Fibroblast of lung (primary cell): Measurements from ENCODE around the gene ZNF354C. TPM values are rescaled to one million over a fixed set of nuclear protein-coding genes. Genes with fewer than 3 reads are reported as not detected.

Experiments used
- DNase-seq, 2 donors: peaks; one replicate each; pipeline versions ENCODE4 v3.0.0 to v3.0.0-alpha.2; 2010; ENCODE audit warnings: low read depth in 2 of 2
- H2AFZ ChIP-seq: 2 replicates; pipeline ENCODE4 v1.5.1; 2012; ENCODE audit warnings: low read length, control low read depth, inconsistent platforms
- H3K27ac ChIP-seq: 2 replicates; pipeline ENCODE4 v1.5.1; 2011; ENCODE audit warnings: low read length, control low read depth; ENCODE audit not compliant: insufficient read depth
- H3K27me3 ChIP-seq: 2 replicates; pipeline ENCODE4 v1.5.1; 2011; ENCODE audit warnings: mild to moderate bottlenecking, low read length; ENCODE audit not compliant: control insufficient read depth, insufficient read depth
- H3K36me3 ChIP-seq: 2 replicates; pipeline ENCODE4 v1.5.1; 2011; ENCODE audit warnings: low read length; ENCODE audit not compliant: control insufficient read depth, insufficient read depth
- H3K4me1 ChIP-seq: 2 replicates; pipeline ENCODE4 v1.5.1; 2011; ENCODE audit warnings: low read length; ENCODE audit not compliant: control insufficient read depth, insufficient read depth; ENCODE audit errors: extremely low read depth
- H3K4me2 ChIP-seq: 2 replicates; pipeline ENCODE4 v1.5.1; 2011; ENCODE audit warnings: low read length, control low read depth; ENCODE audit not compliant: insufficient read depth; ENCODE audit errors: extremely low read depth
- H3K4me3 ChIP-seq, 4 experiments: fragments of 200-600 bp in 1 of 4; sonication (generic) in 1 of 4; replicated peaks in 1 of 4; 2 replicates each; pipeline ENCODE4 v1.5.1; 2011 to 2016; ENCODE audit warnings: low read length in 4 of 4, low read depth in 3 of 4, mild to moderate bottlenecking in 3 of 4, control low read depth in 2 of 4, inconsistent platforms in 1 of 4, mixed read lengths in 1 of 4; ENCODE audit not compliant: insufficient read depth in 1 of 4; ENCODE audit errors: control extremely low read depth in 1 of 4
- H3K79me2 ChIP-seq: 2 replicates; pipeline ENCODE4 v1.5.1; 2012; ENCODE audit warnings: mild to moderate bottlenecking, low read length, inconsistent platforms; ENCODE audit not compliant: control insufficient read depth, insufficient read depth
- H3K9ac ChIP-seq: 2 replicates; pipeline ENCODE4 v1.5.1; 2011; ENCODE audit warnings: mild to moderate bottlenecking, low read length, control low read depth; ENCODE audit not compliant: insufficient read depth
- H3K9me3 ChIP-seq: 2 replicates; pipeline ENCODE4 v1.5.1; 2012; ENCODE audit warnings: low read depth, low read length; ENCODE audit not compliant: control insufficient read depth, insufficient read depth
- H4K20me1 ChIP-seq: 2 replicates; pipeline ENCODE4 v1.5.1; 2011; ENCODE audit warnings: low read length; ENCODE audit not compliant: control insufficient read depth, insufficient read depth; ENCODE audit errors: extremely low read depth
- EZH2 ChIP-seq: IDR thresholded peaks from 2 replicates; pipeline ENCODE4 v1.5.1; 2012; ENCODE audit warnings: low read length, control low read depth, mild to moderate bottlenecking; ENCODE audit errors: missing control alignments
- polyA plus RNA-seq, 2 donors: library from polyadenylated mRNA; depleted of rRNA in 1 of 2; stranded (reverse) in 1 of 2; unstranded in 1 of 2; fragments of >200 nt; gene quantifications; 2 replicates each; pipeline ENCODE4 v1.2.1, GENCODE V29; 2011 to 2012; ENCODE audit warnings: missing spikeins in 1 of 2
- total RNA-seq: library from RNA; depleted of rRNA; stranded (reverse); fragments of >200 nt; gene quantifications from 2 replicates; pipeline ENCODE4 v1.2.1, GENCODE V29; 2014
- TF ChIP-seq, protein P1 (sequence below), 2 donors: IDR thresholded peaks in 1 of 2; conservative IDR thresholded peaks in 1 of 2; 1 replicate in 1 of 2; 2 replicates in 1 of 2; pipeline ENCODE4 v1.5.1; 2011 to 2012; ENCODE audit warnings: low read length in 2 of 2, control low read depth in 1 of 2, inconsistent platforms in 1 of 2, low read depth in 1 of 2, mild to moderate bottlenecking in 1 of 2

ZNF354C gene
- total and polyA plus RNA-seq, 2 donors (not counting 1 experiment from before 2014, with no cell fraction given) = 4.4 to 12.4 TPM

DNA sequence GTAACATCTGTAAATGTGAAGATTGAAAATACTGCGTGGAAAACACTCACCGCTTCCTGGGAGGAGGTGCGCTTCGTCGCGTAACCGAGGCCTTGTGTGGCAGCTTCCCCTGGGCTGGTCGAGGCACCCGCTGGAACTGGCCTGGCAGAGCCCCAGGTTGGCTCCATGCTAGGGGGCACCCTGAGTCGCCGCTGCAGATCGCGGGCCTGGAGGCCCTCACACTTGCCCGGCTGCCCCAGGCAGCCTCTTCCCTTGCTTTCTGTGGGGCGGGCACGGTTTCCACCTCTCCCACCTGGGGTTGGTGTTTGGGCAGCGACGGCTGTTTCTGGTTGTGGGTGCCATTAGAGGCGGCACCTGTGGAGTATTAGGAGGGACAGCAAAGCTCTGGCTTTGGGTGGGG is 852 bp downstream of the ZNF354C start:
- Histone ChIP-seq H3K4me1 (no peaks in the 10 kb centered on the region), H3K79me2 (peaks cover 8% of the 10 kb centered on the region), H4K20me1 (no peaks in the 10 kb centered on the region), H3K9me3 (no peaks in the 10 kb centered on the region), H3K27me3 (no peaks in the 10 kb centered on the region), H3K4me3 (peak overlapping the region; percentile 47 to 84 (median 66)), H3K9ac (peak overlapping the region; percentile 66), H3K36me3 (no peaks in the 10 kb centered on the region), H3K4me2 (peak overlapping the region; percentile 81), H2AFZ (peak overlapping the region; percentile 78), H3K27ac (peak overlapping the region; percentile 49)
- DNase-seq = no peak
- no peak for TF ChIP-seq EZH2
- TF ChIP-seq, protein P1, sequence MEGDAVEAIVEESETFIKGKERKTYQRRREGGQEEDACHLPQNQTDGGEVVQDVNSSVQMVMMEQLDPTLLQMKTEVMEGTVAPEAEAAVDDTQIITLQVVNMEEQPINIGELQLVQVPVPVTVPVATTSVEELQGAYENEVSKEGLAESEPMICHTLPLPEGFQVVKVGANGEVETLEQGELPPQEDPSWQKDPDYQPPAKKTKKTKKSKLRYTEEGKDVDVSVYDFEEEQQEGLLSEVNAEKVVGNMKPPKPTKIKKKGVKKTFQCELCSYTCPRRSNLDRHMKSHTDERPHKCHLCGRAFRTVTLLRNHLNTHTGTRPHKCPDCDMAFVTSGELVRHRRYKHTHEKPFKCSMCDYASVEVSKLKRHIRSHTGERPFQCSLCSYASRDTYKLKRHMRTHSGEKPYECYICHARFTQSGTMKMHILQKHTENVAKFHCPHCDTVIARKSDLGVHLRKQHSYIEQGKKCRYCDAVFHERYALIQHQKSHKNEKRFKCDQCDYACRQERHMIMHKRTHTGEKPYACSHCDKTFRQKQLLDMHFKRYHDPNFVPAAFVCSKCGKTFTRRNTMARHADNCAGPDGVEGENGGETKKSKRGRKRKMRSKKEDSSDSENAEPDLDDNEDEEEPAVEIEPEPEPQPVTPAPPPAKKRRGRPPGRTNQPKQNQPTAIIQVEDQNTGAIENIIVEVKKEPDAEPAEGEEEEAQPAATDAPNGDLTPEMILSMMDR (conservative IDR thresholded peaks at IDR 0.05 in 1 of 2, IDR thresholded peaks at IDR 0.05 in 1 of 2; ENCODE audit: low read depth in 1 of 2, low read length in 2 of 2) = no peak

DNA sequence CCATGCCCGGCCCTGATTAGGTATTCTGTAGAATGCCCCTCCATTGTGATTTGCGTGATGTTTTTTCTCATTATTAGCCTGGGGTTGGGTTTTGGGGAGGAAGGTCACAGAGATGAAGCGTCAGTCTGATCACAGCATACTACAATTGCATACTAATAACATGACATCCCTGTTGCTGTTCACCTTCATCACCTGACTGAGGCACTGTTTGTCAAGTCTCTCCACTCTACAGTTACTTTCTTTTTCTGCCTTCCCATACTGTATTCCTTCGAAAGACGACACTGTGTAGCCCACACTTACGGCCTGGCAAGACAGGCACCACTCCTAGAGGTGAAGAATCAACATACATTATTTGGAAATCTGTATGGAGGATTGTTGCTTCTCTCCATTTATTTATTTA is 5.5 kb downstream of the ZNF354C start:
- peaks cover 2% of the 10 kb centered on the region for H3K36me3 ChIP-seq

DNA sequence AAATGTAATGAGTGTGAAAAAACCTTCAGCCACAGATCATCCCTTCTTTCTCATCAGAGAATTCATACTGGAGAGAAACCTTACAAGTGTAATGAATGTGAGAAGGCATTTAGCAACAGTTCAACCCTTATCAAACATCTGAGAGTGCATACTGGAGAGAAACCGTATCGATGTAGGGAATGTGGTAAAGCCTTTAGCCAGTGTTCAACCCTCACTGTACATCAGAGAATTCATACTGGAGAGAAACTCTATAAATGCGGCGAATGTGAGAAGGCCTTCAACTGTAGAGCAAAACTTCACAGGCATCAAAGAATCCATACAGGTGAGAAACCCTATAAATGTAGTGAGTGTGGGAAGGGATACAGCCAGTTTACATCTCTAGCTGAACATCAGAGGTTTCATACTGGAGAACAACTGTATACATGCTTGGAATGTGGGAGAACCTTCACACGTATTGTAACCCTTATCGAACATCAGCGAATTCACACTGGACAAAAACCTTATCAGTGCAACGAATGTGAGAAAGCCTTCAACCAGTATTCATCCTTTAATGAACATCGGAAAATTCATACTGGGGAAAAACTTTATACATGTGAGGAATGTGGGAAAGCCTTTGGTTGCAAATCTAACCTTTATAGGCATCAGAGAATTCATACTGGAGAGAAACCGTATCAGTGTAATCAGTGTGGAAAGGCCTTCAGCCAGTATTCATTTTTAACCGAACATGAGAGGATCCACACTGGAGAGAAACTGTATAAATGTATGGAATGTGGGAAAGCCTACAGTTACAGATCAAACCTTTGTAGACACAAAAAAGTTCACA is 19.2 kb downstream of the ZNF354C start:
- Histone ChIP-seq H3K36me3 (peaks cover 4% of the 10 kb centered on the region), H3K9me3 (peaks cover 19% of the 10 kb centered on the region), H4K20me1 (no peaks in the 10 kb centered on the region), H3K27me3 (no peaks in the 10 kb centered on the region), H3K4me1 (no peaks in the 10 kb centered on the region), H3K4me3 (no peak overlapping the region), H3K27ac (no peak overlapping the region), H3K4me2 (no peak overlapping the region), H2AFZ (no peak overlapping the region), H3K9ac (no peak overlapping the region), H3K79me2 (no peaks in the 10 kb centered on the region)
- no peak for DNase-seq
- TF ChIP-seq, protein P1 (conservative IDR thresholded peaks at IDR 0.05 in 1 of 2, IDR thresholded peaks at IDR 0.05 in 1 of 2; ENCODE audit: low read depth in 1 of 2, low read length in 2 of 2) = no peak
- no peak for TF ChIP-seq EZH2

More for the DNA sequence above, 5.5 kb downstream of the ZNF354C start:
- Histone ChIP-seq H3K9me3 (peaks cover 3% of the 10 kb centered on the region), H3K4me2 (no peak overlapping the region), H3K79me2 (peaks cover 8% of the 10 kb centered on the region), H3K27me3 (no peaks in the 10 kb centered on the region), H3K27ac (no peak overlapping the region), H3K4me3 (no peak overlapping the region), H3K9ac (no peak overlapping the region), H4K20me1 (no peaks in the 10 kb centered on the region), H2AFZ (no peak overlapping the region), H3K4me1 (no peaks in the 10 kb centered on the region)
- DNase-seq = no peak
- TF ChIP-seq, protein P1 (conservative IDR thresholded peaks at IDR 0.05 in 1 of 2, IDR thresholded peaks at IDR 0.05 in 1 of 2; ENCODE audit: low read depth in 1 of 2, low read length in 2 of 2) = no peak
- TF ChIP-seq EZH2 = no peak
